Measurements from ENCODE around the gene TBRG4.
A peak's percentile ranks its signal among the peaks of the same experiment; 100 is the strongest.

TBRG4 gene

GRCh38 chr7:45088821-45089340 lies 22.6 kb downstream of the TBRG4 start, which contains the start of gene NACAD:
TSS of gene NACAD (minus strand) at chr7:45088969. CDS start at chr7:45088894, 75 bp downstream.
- Histone ChIP-seq H3K27ac (peak within 1 kb of the TSS; percentile 88 to 92), H3K4me3 (peak within 1 kb of the TSS; percentile 80)
- DNase-seq (ENCODE audit: low spot score), result no peak
- no peak for TF ChIP-seq CTCF (IDR thresholded peaks at IDR 0.05)

GRCh38 chr7:45088146-45088701 lies 23.3 kb downstream of the TBRG4 start:
- TF ChIP-seq CTCF (IDR thresholded peaks at IDR 0.05), result no peak
- Histone ChIP-seq H3K27ac (peak overlapping the region; percentile 88 to 92), H3K4me3 (peak overlapping the region; percentile 80)
- DNase-seq (ENCODE audit: low spot score), result no peak

GRCh38 chr7:45087301-45088145 lies 24.0 kb downstream of the TBRG4 start:
- DNase-seq (ENCODE audit: low spot score), result no peak
- TF ChIP-seq CTCF (IDR thresholded peaks at IDR 0.05), result no peak
- Histone ChIP-seq H3K4me3 (peak overlapping the region; percentile 80), H3K27ac (peak overlapping the region; percentile 88 to 92)

- no peak for DNase-seq (ENCODE audit: low spot score)
- no peak for TF ChIP-seq CTCF (IDR thresholded peaks at IDR 0.05)
- H3K4me3 ChIP-seq, result no peak overlapping the region
- no peak overlapping the region for H3K27ac ChIP-seq
These were observed 25.0 kb downstream of the TBRG4 start for GRCh38 chr7:45086331-45087065.

GRCh38 chr7:45085619-45086200 lies 25.8 kb downstream of the TBRG4 start:
- TF ChIP-seq CTCF (IDR thresholded peaks at IDR 0.05), result no peak
- Histone ChIP-seq H3K27ac (no peak overlapping the region), H3K4me3 (no peak overlapping the region)
- no peak for DNase-seq (ENCODE audit: low spot score)

GRCh38 chr7:45084901-45085618 lies 26.4 kb downstream of the TBRG4 start:
- Histone ChIP-seq H3K4me3 (no peak overlapping the region), H3K27ac (no peak overlapping the region)
- DNase-seq (ENCODE audit: low spot score), result peak; percentile 64
- TF ChIP-seq CTCF (IDR thresholded peaks at IDR 0.05), result no peak

Measured in coronary artery (tissue), 2 donors.